K562 (cell line): ENCODE data around the gene EXOC3L2. TPM values are rescaled to one million over a fixed set of nuclear protein-coding genes. Genes with fewer than 3 reads are reported as not detected.

Experiments used
- ARID4B ChIP-seq: sonication (generic); formaldehyde crosslinking; IDR thresholded peaks from 2 replicates; pipeline ENCODE4 v1.8.0; 2022; ENCODE audit warnings: mild to moderate bottlenecking, missing genetic modification reagents
- BRCA1 ChIP-seq, 2 experiments: fragments of 450-650 bp in 1 of 2; sonication (generic) in 1 of 2; formaldehyde crosslinking in 1 of 2; IDR thresholded peaks; 2 replicates each; pipeline versions ENCODE4 v1.5.0 to v1.6.1; 2017 to 2020; ENCODE audit warnings: mild to moderate bottlenecking in 1 of 2, missing genetic modification reagents in 1 of 2
- EP300 ChIP-seq: IDR thresholded peaks from 2 replicates; pipeline ENCODE4 v1.6.1; 2012; ENCODE audit warnings: low read length, improper control_type of control experiment
- ESRRA ChIP-seq: fragments of 450-650 bp; IDR thresholded peaks from 2 replicates; pipeline ENCODE4 v1.6.1; 2014; ENCODE audit warnings: low read depth, mild to moderate bottlenecking, moderate library complexity, borderline replicate concordance
- JUN ChIP-seq, 2 experiments: sonication (generic) in 1 of 2; formaldehyde crosslinking in 1 of 2; IDR thresholded peaks; 2 replicates each; pipeline versions ENCODE4 v1.6.1 to v1.8.0; 2012 to 2022; ENCODE audit warnings: borderline replicate concordance in 2 of 2, mild to moderate bottlenecking in 2 of 2, improper control_type of control experiment in 1 of 2, low read depth in 1 of 2, low read length in 1 of 2, missing genetic modification reagents in 1 of 2
- KAT7 ChIP-seq: sonication (generic); formaldehyde crosslinking; IDR thresholded peaks from 2 replicates; pipeline ENCODE4 v1.8.0; 2022; ENCODE audit warnings: missing genetic modification reagents, mild to moderate bottlenecking, borderline replicate concordance
- MTA3 ChIP-seq: fragments of 450-650 bp; formaldehyde crosslinking; IDR thresholded peaks from 2 replicates; pipeline ENCODE4 v1.6.1; 2017; ENCODE audit warnings: mild to moderate bottlenecking, borderline replicate concordance
- NFYB ChIP-seq: IDR thresholded peaks from 2 replicates; pipeline ENCODE4 v1.6.1; 2011; ENCODE audit warnings: mild to moderate bottlenecking, moderate library complexity; ENCODE audit not compliant: insufficient read length; ENCODE audit errors: extremely low read depth
- PCBP1 ChIP-seq: fragments of 200-400 bp; formaldehyde crosslinking; IDR thresholded peaks from 2 replicates; pipeline ENCODE4 v1.6.1; 2018; ENCODE audit warnings: mild to moderate bottlenecking, low read depth, low read length; ENCODE audit not compliant: poor library complexity, severe bottlenecking
- POLR2B ChIP-seq: fragments of 450-650 bp; IDR thresholded peaks from 2 replicates; pipeline ENCODE4 v1.6.1; 2018; ENCODE audit warnings: low read depth; ENCODE audit not compliant: partially characterized antibody
- RBFOX2 ChIP-seq: fragments of 200-400 bp; formaldehyde crosslinking; IDR thresholded peaks from 2 replicates; pipeline ENCODE4 v1.6.1; 2017; ENCODE audit warnings: low read depth, mild to moderate bottlenecking, low read length, moderate library complexity
- SIN3A ChIP-seq, 2 experiments: fragments of 150-350 bp in 1 of 2; IDR thresholded peaks; 2 replicates each; pipeline ENCODE4 v1.6.1; 2011 to 2016; ENCODE audit warnings: borderline replicate concordance in 2 of 2, low read depth in 2 of 2, low read length in 2 of 2, mild to moderate bottlenecking in 2 of 2, moderate library complexity in 2 of 2; ENCODE audit not compliant: control insufficient read depth in 1 of 2
- SIN3B ChIP-seq: fragments of 450-650 bp; IDR thresholded peaks from 2 replicates; pipeline ENCODE4 v1.6.1; 2017; ENCODE audit warnings: low read depth, mild to moderate bottlenecking, moderate library complexity
- STAT6 ChIP-seq: sonication (generic); formaldehyde crosslinking; IDR thresholded peaks from 2 replicates; pipeline ENCODE4 v1.8.1; 2023; ENCODE audit warnings: mild to moderate bottlenecking, missing genetic modification reagents
- TFAM ChIP-seq: fragments of 250-450 bp; sonication (Bioruptor Pico); conservative IDR thresholded peaks from 2 replicates; pipeline ENCODE4 v1.5.0; 2021; ENCODE audit warnings: mild to moderate bottlenecking, moderate library complexity
- UBTF ChIP-seq, 2 experiments: IDR thresholded peaks; 2 replicates each; pipeline ENCODE4 v1.6.1; 2012; ENCODE audit warnings: improper control_type of control experiment in 2 of 2, low read depth in 2 of 2, low read length in 2 of 2, borderline replicate concordance in 1 of 2
- ZNF79 ChIP-seq: fragments of 250-450 bp; sonication (Bioruptor Pico); IDR thresholded peaks from 2 replicates; pipeline ENCODE4 v1.4.0; 2020; ENCODE audit warnings: low read depth, mild to moderate bottlenecking, moderate library complexity
- polyA plus RNA-seq, 8 experiments: library from polyadenylated mRNA; depleted of rRNA in 4 of 8; stranded (reverse) in 5 of 8; unstranded in 3 of 8; fragments of >200 nt; fragmentation: Nextera tagmentation in 2 of 8; fragmentation: Illumina TruSeq in 1 of 8; extraction: Ambion mirVana in 2 of 8; extraction: Trizol in 1 of 8; gene quantifications; 2 replicates each; pipeline versions ENCODE4 v1.2.1 to v1.2.3, GENCODE V29; 2011 to 2014; ENCODE audit warnings: inconsistent platforms in 1 of 8, missing spikeins in 1 of 8
- total RNA-seq, 7 experiments: library from RNA; depleted of rRNA in 6 of 7; stranded (reverse); fragments of >200 nt in 6 of 7; fragmentation: Illumina TruSeq in 2 of 7; extraction: Trizol in 2 of 7; gene quantifications; 2 replicates each; pipeline versions ENCODE4 v1.2.1 to v1.2.3, GENCODE V29; 2011 to 2021; ENCODE audit warnings: low replicate concordance in 1 of 7

EXOC3L2 gene
- total and polyA plus RNA-seq, 9 of the 15 experiments (the other 6 are each of a cell fraction or from before 2014, with no cell fraction given): 0.31 to 19.0 (median 2.4) TPM

GRCh38 chr19:45177817-45178261 lies 67.4 kb downstream of the EXOC3L2 start, which contains the start of gene TRAPPC6A (continued):
- TF ChIP-seq ARID4B (peak; percentile 22; the same call in 1 of the 2 replicates), STAT6 (CRISPR knock-in tag) (peak; percentile 6; the same call in 1 of the 2 replicates), NFYB (peak; percentile 85), RBFOX2 (peak; percentile 89), TFAM (CRISPR knock-in tag) (no peak), EP300 (0 out of 2 replicates have a peak, but pooled peaks have one; percentile 5), UBTF (IDR thresholded peaks at IDR 0.05; ENCODE audit: borderline replicate concordance in 1 of 2, low read depth in 2 of 2, low read length in 2 of 2) (peak; percentile 96), POLR2B (peak; percentile 61), BRCA1 (IDR thresholded peaks at IDR 0.05) (no peak), BRCA1 (CRISPR knock-in tag; IDR thresholded peaks at IDR 0.05) (no peak), ZNF79 (CRISPR knock-in tag) (no peak), KAT7 (CRISPR knock-in tag) (peak; percentile 54; the same call in 1 of the 2 replicates), JUN (IDR thresholded peaks at IDR 0.05; ENCODE audit: borderline replicate concordance, low read depth, low read length) (no peak), JUN (CRISPR knock-in tag; IDR thresholded peaks at IDR 0.05; ENCODE audit: borderline replicate concordance) (0 out of 2 replicates have a peak, but pooled peaks have one; percentile 73), SIN3B (peak; percentile 87), SIN3A (IDR thresholded peaks at IDR 0.05; ENCODE audit: borderline replicate concordance in 2 of 2, control insufficient read depth in 1 of 2, low read depth in 2 of 2, low read length in 2 of 2) (no peak; a peak in 1 of 4 replicates), ESRRA (no peak), MTA3 (peak; percentile 8; the same call in 1 of the 2 replicates), PCBP1 (peak; percentile 43)
